Measurements from ENCODE around the gene AP2A2. TPM values are rescaled to one million over a fixed set of nuclear protein-coding genes. Genes with fewer than 3 reads are reported as not detected.

Gene AP2A2
- total RNA-seq, 1 experiment from 2014 or later = 62.0 TPM

DNA sequence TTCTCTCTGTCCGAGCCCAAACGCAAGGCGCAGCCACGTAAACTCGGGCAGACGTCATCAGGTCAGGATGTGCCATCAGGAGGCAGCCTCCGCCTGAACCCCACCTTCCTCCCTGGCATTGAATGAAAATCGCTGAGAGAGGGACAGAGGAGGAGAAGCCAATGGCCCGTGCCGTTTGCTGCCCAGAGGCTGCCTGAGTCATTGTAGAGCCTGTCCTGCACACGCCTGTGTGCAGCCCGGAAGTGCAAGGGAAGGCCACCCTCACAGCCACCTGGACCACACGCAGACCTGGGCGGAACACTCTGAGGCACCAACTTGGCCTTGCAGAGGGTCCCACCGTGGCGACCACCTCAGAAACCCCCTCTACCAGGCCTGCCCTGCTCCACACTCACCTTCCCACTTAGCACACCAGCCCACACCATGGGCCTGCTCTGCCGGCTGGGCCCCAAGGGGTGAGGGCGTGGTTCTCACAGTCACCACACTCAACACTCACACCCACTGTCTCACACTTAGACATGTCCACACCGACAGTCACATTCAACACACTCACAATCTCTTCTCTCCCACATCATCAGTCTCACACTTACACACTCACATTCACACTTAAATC, 24.1 kb upstream of the AP2A2 start:
- no peak for TF ChIP-seq EZH2 (IDR thresholded peaks at IDR 0.05; ENCODE audit: borderline replicate concordance, low read depth, low read length, poor library complexity, severe bottlenecking)
- TF ChIP-seq, protein P1, sequence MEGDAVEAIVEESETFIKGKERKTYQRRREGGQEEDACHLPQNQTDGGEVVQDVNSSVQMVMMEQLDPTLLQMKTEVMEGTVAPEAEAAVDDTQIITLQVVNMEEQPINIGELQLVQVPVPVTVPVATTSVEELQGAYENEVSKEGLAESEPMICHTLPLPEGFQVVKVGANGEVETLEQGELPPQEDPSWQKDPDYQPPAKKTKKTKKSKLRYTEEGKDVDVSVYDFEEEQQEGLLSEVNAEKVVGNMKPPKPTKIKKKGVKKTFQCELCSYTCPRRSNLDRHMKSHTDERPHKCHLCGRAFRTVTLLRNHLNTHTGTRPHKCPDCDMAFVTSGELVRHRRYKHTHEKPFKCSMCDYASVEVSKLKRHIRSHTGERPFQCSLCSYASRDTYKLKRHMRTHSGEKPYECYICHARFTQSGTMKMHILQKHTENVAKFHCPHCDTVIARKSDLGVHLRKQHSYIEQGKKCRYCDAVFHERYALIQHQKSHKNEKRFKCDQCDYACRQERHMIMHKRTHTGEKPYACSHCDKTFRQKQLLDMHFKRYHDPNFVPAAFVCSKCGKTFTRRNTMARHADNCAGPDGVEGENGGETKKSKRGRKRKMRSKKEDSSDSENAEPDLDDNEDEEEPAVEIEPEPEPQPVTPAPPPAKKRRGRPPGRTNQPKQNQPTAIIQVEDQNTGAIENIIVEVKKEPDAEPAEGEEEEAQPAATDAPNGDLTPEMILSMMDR (conservative IDR thresholded peaks at IDR 0.05; ENCODE audit: low read depth, low read length) = no peak
- no TSS peak for BruUV-seq (replicated peaks)
- CTCF ChIA-PET = no interaction called here
- H3K4me3 ChIP-seq (ENCODE audit: low read depth, low read length, poor library complexity, severe bottlenecking) = no peak overlapping the region
- DNase-seq (ENCODE audit: low spot score) = no peak
- peaks cover 40% of the 10 kb centered on the region for H3K36me3 ChIP-seq (ENCODE audit: insufficient read depth, low read length, poor library complexity, severe bottlenecking)
- POLR2A ChIA-PET (ENCODE audit: low non-redundant PET) = no interaction called here
- intact Hi-C loops (cut with micrococcal nuclease; ENCODE audit: unreplicated experiment) = no loop called here
- no peaks in the 10 kb centered on the region for H3K9me3 ChIP-seq (ENCODE audit: low read depth, low read length, poor library complexity, severe bottlenecking)
- no peaks in the 10 kb centered on the region for H3K27me3 ChIP-seq (replicated peaks; ENCODE audit: insufficient read depth, low read depth, low read length, poor library complexity)
- peaks cover 17% of the 10 kb centered on the region for H3K4me1 ChIP-seq (ENCODE audit: insufficient read depth, low read length, poor library complexity, severe bottlenecking)
- H3K27ac ChIP-seq (ENCODE audit: low read depth, low read length, poor library complexity, severe bottlenecking) = no peak overlapping the region

DNA sequence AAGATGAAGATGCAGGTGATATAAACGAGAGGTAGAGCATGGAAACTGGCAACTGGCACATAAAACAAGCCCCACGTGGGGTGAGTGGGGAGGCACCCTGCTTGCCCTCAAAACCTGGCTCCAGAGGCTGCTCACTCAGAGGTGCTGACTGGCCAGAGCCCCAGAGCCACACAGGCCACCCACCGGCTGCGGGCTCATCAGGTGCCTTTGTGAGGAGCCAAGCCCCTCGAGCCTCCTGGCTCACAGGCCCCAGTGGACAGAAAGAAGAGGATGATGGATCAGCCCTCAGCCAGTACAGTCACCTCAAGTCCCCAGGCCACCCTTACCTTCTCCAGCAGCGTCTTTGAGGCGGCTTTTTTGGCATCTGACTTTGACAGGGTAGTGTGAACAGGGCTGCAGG, 21.3 kb upstream of the AP2A2 start:
- BruUV-seq (replicated peaks) = no TSS peak
- Histone ChIP-seq H3K27me3 (replicated peaks; ENCODE audit: insufficient read depth, low read depth, low read length, poor library complexity) (no peaks in the 10 kb centered on the region), H3K4me1 (ENCODE audit: insufficient read depth, low read length, poor library complexity, severe bottlenecking) (peaks cover 2% of the 10 kb centered on the region), H3K36me3 (ENCODE audit: insufficient read depth, low read length, poor library complexity, severe bottlenecking) (peaks cover 30% of the 10 kb centered on the region), H3K4me3 (ENCODE audit: low read depth, low read length, poor library complexity, severe bottlenecking) (no peak overlapping the region), H3K9me3 (ENCODE audit: low read depth, low read length, poor library complexity, severe bottlenecking) (no peaks in the 10 kb centered on the region), H3K27ac (ENCODE audit: low read depth, low read length, poor library complexity, severe bottlenecking) (no peak overlapping the region)
- TF ChIP-seq, protein P1 (conservative IDR thresholded peaks at IDR 0.05; ENCODE audit: low read depth, low read length) = no peak
- no peak for TF ChIP-seq EZH2 (IDR thresholded peaks at IDR 0.05; ENCODE audit: borderline replicate concordance, low read depth, low read length, poor library complexity, severe bottlenecking)
- intact Hi-C loops (cut with micrococcal nuclease; ENCODE audit: unreplicated experiment) = no loop called here
- no peak for DNase-seq (ENCODE audit: low spot score)
- ChIA-PET CTCF (no interaction called here), POLR2A (ENCODE audit: low non-redundant PET) (no interaction called here)

DNA sequence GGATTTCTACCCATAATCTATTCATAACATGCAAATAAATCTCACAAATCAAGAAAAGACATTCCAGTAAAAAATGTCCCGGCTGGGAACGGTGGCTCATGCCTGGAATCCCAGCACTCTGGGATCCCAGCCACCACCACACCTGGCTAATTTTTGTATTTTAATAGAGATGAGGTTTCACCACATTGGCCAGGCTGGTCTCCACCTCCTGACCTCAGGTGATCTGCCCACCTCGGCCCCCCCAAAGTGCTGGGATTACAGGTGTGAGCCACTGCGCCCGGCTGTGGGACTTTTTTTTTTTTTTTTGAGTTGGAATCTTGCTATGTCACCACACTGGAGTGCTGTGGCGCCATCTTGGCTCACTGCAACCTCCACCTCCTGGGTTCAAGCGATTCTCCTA, 19.7 kb upstream of the AP2A2 start:
- Histone ChIP-seq H3K4me3 (ENCODE audit: low read depth, low read length, poor library complexity, severe bottlenecking) (no peak overlapping the region), H3K4me1 (ENCODE audit: insufficient read depth, low read length, poor library complexity, severe bottlenecking) (peaks cover 6% of the 10 kb centered on the region), H3K27me3 (replicated peaks; ENCODE audit: insufficient read depth, low read depth, low read length, poor library complexity) (no peaks in the 10 kb centered on the region), H3K9me3 (ENCODE audit: low read depth, low read length, poor library complexity, severe bottlenecking) (no peaks in the 10 kb centered on the region), H3K27ac (ENCODE audit: low read depth, low read length, poor library complexity, severe bottlenecking) (no peak overlapping the region), H3K36me3 (ENCODE audit: insufficient read depth, low read length, poor library complexity, severe bottlenecking) (peaks cover 15% of the 10 kb centered on the region)
- DNase-seq (ENCODE audit: low spot score) = no peak
- BruUV-seq (replicated peaks) = no TSS peak
- CTCF ChIA-PET = interaction anchor here (0.6 kb wide), 1 partner anchor 493 kb away, joined by 3 read pairs; no protein-coding TSS in a partner anchor
- TF ChIP-seq, protein P1 (conservative IDR thresholded peaks at IDR 0.05; ENCODE audit: low read depth, low read length) = no peak
- no peak for TF ChIP-seq EZH2 (IDR thresholded peaks at IDR 0.05; ENCODE audit: borderline replicate concordance, low read depth, low read length, poor library complexity, severe bottlenecking)
- POLR2A ChIA-PET (ENCODE audit: low non-redundant PET) = no interaction called here
- intact Hi-C loops (cut with micrococcal nuclease; ENCODE audit: unreplicated experiment) = no loop called here
